NCI-H345 (cell line): ENCODE measurements around the gene ZNF17.
"Not testable (repeated sequence)": the region's sequence is repeated elsewhere in the genome, so short reads cannot be mapped to it uniquely, and the experiment has no call there.

Experiments used
- DNase-seq: peaks from one replicate; lab custom pipeline; 2025; lab: John Stamatoyannopoulos, UW

The ZNF17 gene

GRCh38 chr19:57410877-57411671 lies at the start of gene ZNF17:
ZNF17 (plus strand) TSS chr19:57411161; CDS start chr19:57413616, 2,455 bp downstream.
- DNase-seq = peak; percentile 89

GRCh38 chr19:57362419-57362818 lies 48.5 kb upstream of the ZNF17 start:
- no peak for DNase-seq

- peak; percentile 98 for DNase-seq
Observed at GRCh38 chr19:57362997-57363687, 47.8 kb upstream of the ZNF17 start, which contains the start of the genes TRAPPC2B and ZNF547. TRAPPC2B (plus strand) TSS chr19:57363551; CDS start chr19:57364834, 1,283 bp downstream. ZNF547 (plus strand) TSS chr19:57363551; CDS start chr19:57368556, 5,005 bp downstream.

DNA sequence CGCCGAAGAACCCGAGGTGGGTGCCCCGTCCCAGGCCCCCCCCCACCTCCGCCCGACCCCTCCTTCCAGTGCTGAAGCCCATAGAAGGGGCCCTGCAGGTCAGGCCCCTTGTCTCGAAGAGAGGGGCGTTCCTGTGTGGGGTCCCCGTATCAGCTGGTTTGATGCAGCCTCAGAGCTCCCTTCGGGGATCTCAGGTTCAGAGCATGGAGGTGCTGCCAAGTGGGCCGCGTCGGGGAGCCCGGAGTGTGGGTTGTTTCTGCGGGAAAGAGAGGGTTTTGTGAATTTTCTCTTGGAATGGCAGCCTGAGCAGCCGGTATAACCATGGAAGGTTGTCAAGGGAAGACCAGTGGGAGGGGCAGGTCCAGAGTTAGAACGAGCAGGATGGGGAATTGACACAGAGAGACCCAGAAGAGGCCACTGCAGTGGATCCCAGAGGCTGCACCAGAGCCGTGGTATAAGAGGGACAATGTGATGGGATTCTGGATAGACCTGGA lies 47.2 kb upstream of the ZNF17 start:
- DNase-seq = no peak

GRCh38 chr19:57366776-57367175 lies 44.2 kb upstream of the ZNF17 start:
- no peak for DNase-seq

- no peak for DNase-seq
Observed at GRCh38 chr19:57374179-57374578, 36.8 kb upstream of the ZNF17 start.

DNA sequence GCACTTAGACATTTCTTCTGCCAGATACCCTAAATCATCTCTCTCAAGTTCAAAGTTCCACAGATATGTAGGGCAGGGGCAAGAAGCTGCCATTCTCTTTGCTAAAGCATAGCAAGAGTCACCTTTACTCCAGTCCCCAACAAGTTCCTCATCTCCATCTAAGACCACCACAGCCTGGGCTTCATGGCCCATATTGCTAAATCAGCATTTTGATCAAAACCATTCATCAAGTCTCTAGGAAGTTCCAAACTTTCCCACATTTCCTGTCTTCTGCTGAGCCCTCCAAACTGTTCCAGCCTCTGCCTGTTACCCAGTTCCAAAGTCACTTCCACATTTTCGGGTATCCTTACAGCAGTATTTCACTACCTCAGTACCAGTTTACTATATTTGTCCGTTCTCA lies 36.3 kb upstream of the ZNF17 start:
- not testable (repeated sequence) for DNase-seq

DNA sequence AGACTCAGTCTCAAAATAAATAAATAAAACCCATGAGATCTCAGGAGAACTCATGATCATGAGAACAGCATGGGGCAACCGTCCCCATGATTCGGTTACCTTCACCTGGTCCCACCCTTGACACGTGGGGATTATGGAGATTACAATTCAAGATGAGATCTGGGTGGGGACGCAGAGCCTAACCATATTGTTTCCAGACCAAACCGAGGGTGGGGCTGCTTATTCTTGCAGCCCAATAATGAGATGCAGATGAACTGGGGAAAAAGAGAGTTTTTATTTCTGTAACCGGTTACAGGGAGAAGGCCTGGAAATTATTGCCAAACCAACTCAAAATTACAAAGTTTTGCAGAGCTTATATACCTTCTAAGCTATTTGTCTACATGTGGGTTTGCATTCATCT lies 34.8 kb upstream of the ZNF17 start:
- DNase-seq = no peak

DNA sequence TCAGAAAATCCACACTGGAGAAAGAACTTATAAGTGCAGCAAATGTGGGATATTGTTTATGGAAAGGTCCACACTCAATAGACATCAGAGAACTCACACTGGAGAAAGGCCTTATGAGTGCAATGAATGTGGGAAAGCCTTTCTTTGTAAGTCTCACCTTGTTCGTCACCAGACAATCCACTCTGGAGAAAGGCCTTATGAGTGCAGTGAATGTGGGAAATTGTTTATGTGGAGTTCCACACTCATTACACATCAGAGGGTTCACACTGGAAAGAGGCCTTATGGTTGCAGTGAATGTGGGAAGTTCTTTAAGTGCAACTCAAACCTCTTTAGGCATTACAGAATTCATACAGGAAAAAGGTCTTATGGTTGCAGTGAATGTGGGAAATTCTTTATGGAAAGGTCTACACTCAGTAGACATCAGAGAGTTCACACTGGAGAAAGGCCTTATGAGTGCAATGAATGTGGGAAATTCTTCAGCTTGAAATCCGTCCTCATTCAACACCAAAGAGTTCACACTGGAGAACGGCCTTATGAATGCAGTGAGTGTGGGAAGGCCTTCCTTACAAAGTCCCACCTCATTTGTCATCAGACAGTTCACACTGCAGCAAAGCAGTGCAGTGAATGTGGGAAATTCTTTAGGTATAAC lies 33.3 kb upstream of the ZNF17 start:
- DNase-seq = no peak

- DNase-seq = no peak
Observed at GRCh38 chr19:57380923-57381322, 30.0 kb upstream of the ZNF17 start.

GRCh38 chr19:57382806-57383488 lies 28.0 kb upstream of the ZNF17 start:
- DNase-seq = no peak

- DNase-seq = no peak
Observed at GRCh38 chr19:57389194-57389729, 21.7 kb upstream of the ZNF17 start.

GRCh38 chr19:57389730-57390598 lies 21.0 kb upstream of the ZNF17 start, which contains the start of gene ZNF548:
ZNF548 (plus strand) TSS chr19:57389854; CDS start chr19:57390100, 246 bp downstream.
- DNase-seq = peak; percentile 94

GRCh38 chr19:57395710-57396109 lies 15.3 kb upstream of the ZNF17 start:
- no peak for DNase-seq

DNA sequence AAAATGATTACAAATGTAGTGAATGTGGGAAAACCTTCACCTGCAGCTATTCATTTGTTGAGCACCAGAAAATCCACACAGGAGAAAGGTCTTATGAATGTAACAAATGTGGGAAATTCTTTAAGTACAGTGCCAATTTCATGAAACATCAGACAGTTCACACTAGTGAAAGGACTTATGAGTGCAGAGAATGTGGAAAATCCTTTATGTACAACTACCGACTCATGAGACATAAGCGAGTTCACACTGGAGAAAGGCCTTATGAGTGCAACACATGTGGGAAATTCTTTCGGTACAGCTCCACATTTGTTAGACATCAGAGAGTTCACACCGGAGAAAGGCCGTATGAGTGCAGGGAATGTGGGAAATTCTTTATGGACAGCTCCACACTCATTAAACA lies 12.1 kb upstream of the ZNF17 start:
- DNase-seq = no peak

GRCh38 chr19:57403737-57404563 lies 7.0 kb upstream of the ZNF17 start:
- no peak for DNase-seq

GRCh38 chr19:57406516-57407123 lies 4.3 kb upstream of the ZNF17 start:
- DNase-seq = peak; percentile 54

GRCh38 chr19:57419439-57419838 lies 8.5 kb downstream of the ZNF17 start:
- no peak for DNase-seq

DNA sequence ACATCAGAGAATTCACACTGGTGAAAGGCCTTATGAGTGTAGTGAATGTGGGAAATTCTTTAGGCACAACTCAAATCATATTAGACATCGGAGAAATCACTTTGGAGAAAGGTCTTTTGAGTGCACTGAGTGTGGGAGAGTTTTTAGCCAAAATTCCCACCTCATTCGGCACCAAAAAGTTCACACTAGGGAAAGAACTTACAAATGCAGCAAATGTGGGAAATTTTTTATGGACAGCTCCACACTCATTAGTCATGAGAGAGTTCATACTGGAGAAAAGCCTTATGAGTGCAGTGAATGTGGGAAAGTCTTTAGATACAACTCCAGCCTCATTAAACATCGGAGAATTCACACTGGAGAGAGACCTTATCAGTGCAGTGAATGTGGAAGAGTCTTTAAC lies 10.1 kb downstream of the ZNF17 start:
- DNase-seq = no peak
